HEK293 (cell line): Measurements from ENCODE around the gene PRKCG.

Experiments used
- BCL11A ChIP-seq: fragments of 450-650 bp; formaldehyde crosslinking; IDR thresholded peaks from 2 replicates; pipeline ENCODE4 v1.5.1; 2016; ENCODE audit warnings: low read depth, missing biosample characterization, missing genetic modification characterization
- GLIS1 ChIP-seq: fragments of 450-650 bp; formaldehyde crosslinking; IDR thresholded peaks from 2 replicates; pipeline ENCODE4 v1.5.1; 2016; ENCODE audit warnings: missing biosample characterization, missing genetic modification characterization
- IKZF3 ChIP-seq: fragments of 450-650 bp; IDR thresholded peaks from 2 replicates; pipeline ENCODE4 v1.5.0; 2018; ENCODE audit warnings: missing biosample characterization, mild to moderate bottlenecking, missing genetic modification characterization, moderate library complexity
- KLF1 ChIP-seq: fragments of 450-650 bp; formaldehyde crosslinking; IDR thresholded peaks from 2 replicates; pipeline ENCODE4 v1.5.1; 2016; ENCODE audit warnings: missing biosample characterization, missing genetic modification characterization
- KLF8 ChIP-seq: fragments of 450-650 bp; formaldehyde crosslinking; IDR thresholded peaks from 2 replicates; pipeline ENCODE4 v1.5.1; 2016; ENCODE audit warnings: missing biosample characterization, missing genetic modification characterization
- MZF1 ChIP-seq: fragments of 450-650 bp; formaldehyde crosslinking; IDR thresholded peaks from 2 replicates; pipeline ENCODE4 v1.5.1; 2017; ENCODE audit warnings: missing biosample characterization, missing genetic modification characterization, borderline replicate concordance
- PRDM1 ChIP-seq: fragments of 450-650 bp; formaldehyde crosslinking; IDR thresholded peaks from 2 replicates; pipeline ENCODE4; 2016; ENCODE audit warnings: missing biosample characterization, missing genetic modification characterization
- SP2 ChIP-seq: fragments of 450-650 bp; formaldehyde crosslinking; IDR thresholded peaks from 2 replicates; pipeline ENCODE4 v1.5.1; 2016; ENCODE audit warnings: missing biosample characterization, missing genetic modification characterization
- SP3 ChIP-seq: fragments of 450-650 bp; formaldehyde crosslinking; IDR thresholded peaks from 2 replicates; pipeline ENCODE4 v1.5.1; 2016; ENCODE audit warnings: missing biosample characterization, missing genetic modification characterization
- TCF7L2 ChIP-seq: IDR thresholded peaks from 2 replicates; pipeline ENCODE4 v1.6.1; 2011; ENCODE audit warnings: low read depth, mild to moderate bottlenecking, inconsistent platforms, low read length, moderate library complexity, borderline replicate concordance
- YY1 ChIP-seq: fragments of 450-650 bp; formaldehyde crosslinking; IDR thresholded peaks from 2 replicates; pipeline ENCODE4 v1.5.1; 2018; ENCODE audit warnings: missing biosample characterization, missing genetic modification characterization
- ZBTB1 ChIP-seq: fragments of 450-650 bp; formaldehyde crosslinking; IDR thresholded peaks from 2 replicates; pipeline ENCODE4 v1.5.1; 2016; ENCODE audit warnings: missing biosample characterization, missing genetic modification characterization
- ZBTB17 ChIP-seq: fragments of 450-650 bp; formaldehyde crosslinking; IDR thresholded peaks from 2 replicates; pipeline ENCODE4 v1.5.1; 2016; ENCODE audit warnings: missing biosample characterization, missing genetic modification characterization
- ZBTB20 ChIP-seq: fragments of 450-650 bp; formaldehyde crosslinking; IDR thresholded peaks from 2 replicates; pipeline ENCODE4 v1.5.1; 2016; ENCODE audit warnings: missing biosample characterization, missing genetic modification characterization
- ZBTB26 ChIP-seq: fragments of 450-650 bp; formaldehyde crosslinking; optimal IDR thresholded peaks from 2 replicates; pipeline ENCODE3; 2016; ENCODE audit warnings: missing biosample characterization, mild to moderate bottlenecking, missing genetic modification characterization
- ZIC2 ChIP-seq: fragments of 450-650 bp; formaldehyde crosslinking; IDR thresholded peaks from 2 replicates; pipeline ENCODE4 v1.5.1; 2016; ENCODE audit warnings: missing biosample characterization, missing genetic modification characterization
- ZNF112 ChIP-seq: fragments of 450-650 bp; formaldehyde crosslinking; IDR thresholded peaks from 2 replicates; pipeline ENCODE4 v1.5.0; 2017; ENCODE audit warnings: missing biosample characterization, missing genetic modification characterization
- ZNF121 ChIP-seq: fragments of 450-650 bp; formaldehyde crosslinking; IDR thresholded peaks from 2 replicates; pipeline ENCODE4 v1.5.1; 2016; ENCODE audit warnings: missing biosample characterization, missing genetic modification characterization
- ZNF175 ChIP-seq: fragments of 450-650 bp; formaldehyde crosslinking; IDR thresholded peaks from 2 replicates; pipeline ENCODE4 v1.5.1; 2016; ENCODE audit warnings: missing biosample characterization, missing genetic modification characterization
- ZNF23 ChIP-seq: fragments of 450-650 bp; formaldehyde crosslinking; IDR thresholded peaks from 2 replicates; pipeline ENCODE4 v1.5.1; 2016; ENCODE audit warnings: missing biosample characterization, missing genetic modification characterization, borderline replicate concordance
- ZNF239 ChIP-seq: fragments of 450-650 bp; formaldehyde crosslinking; IDR thresholded peaks from 2 replicates; pipeline ENCODE4 v1.5.1; 2016; ENCODE audit warnings: missing biosample characterization, missing genetic modification characterization
- ZNF280C ChIP-seq: fragments of 450-650 bp; formaldehyde crosslinking; IDR thresholded peaks from 2 replicates; pipeline ENCODE4 v1.5.1; 2016; ENCODE audit warnings: missing biosample characterization, missing genetic modification characterization
- ZNF37A ChIP-seq: fragments of 450-650 bp; IDR thresholded peaks from 2 replicates; pipeline ENCODE4 v1.5.1; 2018; ENCODE audit warnings: missing biosample characterization, missing genetic modification characterization
- ZNF48 ChIP-seq: fragments of 450-650 bp; formaldehyde crosslinking; IDR thresholded peaks from 2 replicates; pipeline ENCODE4 v1.5.1; 2016; ENCODE audit warnings: missing biosample characterization, missing genetic modification characterization
- ZNF544 ChIP-seq: fragments of 450-650 bp; formaldehyde crosslinking; IDR thresholded peaks from 2 replicates; pipeline ENCODE4 v1.5.0; 2017; ENCODE audit warnings: missing biosample characterization, missing genetic modification characterization
- ZNF623 ChIP-seq: fragments of 450-650 bp; formaldehyde crosslinking; IDR thresholded peaks from 2 replicates; pipeline ENCODE4 v1.5.1; 2016; ENCODE audit warnings: missing biosample characterization, missing genetic modification characterization
- ZNF624 ChIP-seq: fragments of 450-650 bp; formaldehyde crosslinking; IDR thresholded peaks from 2 replicates; pipeline ENCODE4 v1.5.1; 2017; ENCODE audit warnings: missing biosample characterization, missing genetic modification characterization
- ZNF664 ChIP-seq: fragments of 450-650 bp; formaldehyde crosslinking; IDR thresholded peaks from 2 replicates; pipeline ENCODE4 v1.5.1; 2016; ENCODE audit warnings: missing biosample characterization, missing genetic modification characterization
- ZNF692 ChIP-seq: fragments of 450-650 bp; formaldehyde crosslinking; IDR thresholded peaks from 2 replicates; pipeline ENCODE4 v1.5.1; 2016; ENCODE audit warnings: missing biosample characterization, missing genetic modification characterization
- ZNF707 ChIP-seq: fragments of 450-650 bp; formaldehyde crosslinking; IDR thresholded peaks from 2 replicates; pipeline ENCODE4 v1.5.1; 2016; ENCODE audit warnings: missing biosample characterization, missing genetic modification characterization
- ZNF777 ChIP-seq: fragments of 450-650 bp; formaldehyde crosslinking; IDR thresholded peaks from 2 replicates; pipeline ENCODE4 v1.5.1; 2017; ENCODE audit warnings: missing biosample characterization, missing genetic modification characterization, borderline replicate concordance
- ZNF791 ChIP-seq: fragments of 450-650 bp; formaldehyde crosslinking; IDR thresholded peaks from 2 replicates; pipeline ENCODE4 v1.5.1; 2016; ENCODE audit warnings: missing biosample characterization, missing genetic modification characterization
- ZNF830 ChIP-seq: fragments of 450-650 bp; IDR thresholded peaks from 2 replicates; pipeline ENCODE4 v1.5.0; 2018; ENCODE audit warnings: missing biosample characterization, missing genetic modification characterization, low read depth, mild to moderate bottlenecking, moderate library complexity
- TF ChIP-seq, protein P1 (sequence below): fragments of 450-650 bp; IDR thresholded peaks from 2 replicates; pipeline ENCODE4 v1.5.1; 2018; ENCODE audit warnings: missing biosample characterization, mild to moderate bottlenecking, missing genetic modification characterization
- TF ChIP-seq, protein P2 (sequence below): sonication (generic); formaldehyde crosslinking; IDR thresholded peaks from 2 replicates; pipeline ENCODE4 v1.8.1; 2022; ENCODE audit warnings: mild to moderate bottlenecking, moderate library complexity, missing genetic modification reagents

PRKCG gene

DNA sequence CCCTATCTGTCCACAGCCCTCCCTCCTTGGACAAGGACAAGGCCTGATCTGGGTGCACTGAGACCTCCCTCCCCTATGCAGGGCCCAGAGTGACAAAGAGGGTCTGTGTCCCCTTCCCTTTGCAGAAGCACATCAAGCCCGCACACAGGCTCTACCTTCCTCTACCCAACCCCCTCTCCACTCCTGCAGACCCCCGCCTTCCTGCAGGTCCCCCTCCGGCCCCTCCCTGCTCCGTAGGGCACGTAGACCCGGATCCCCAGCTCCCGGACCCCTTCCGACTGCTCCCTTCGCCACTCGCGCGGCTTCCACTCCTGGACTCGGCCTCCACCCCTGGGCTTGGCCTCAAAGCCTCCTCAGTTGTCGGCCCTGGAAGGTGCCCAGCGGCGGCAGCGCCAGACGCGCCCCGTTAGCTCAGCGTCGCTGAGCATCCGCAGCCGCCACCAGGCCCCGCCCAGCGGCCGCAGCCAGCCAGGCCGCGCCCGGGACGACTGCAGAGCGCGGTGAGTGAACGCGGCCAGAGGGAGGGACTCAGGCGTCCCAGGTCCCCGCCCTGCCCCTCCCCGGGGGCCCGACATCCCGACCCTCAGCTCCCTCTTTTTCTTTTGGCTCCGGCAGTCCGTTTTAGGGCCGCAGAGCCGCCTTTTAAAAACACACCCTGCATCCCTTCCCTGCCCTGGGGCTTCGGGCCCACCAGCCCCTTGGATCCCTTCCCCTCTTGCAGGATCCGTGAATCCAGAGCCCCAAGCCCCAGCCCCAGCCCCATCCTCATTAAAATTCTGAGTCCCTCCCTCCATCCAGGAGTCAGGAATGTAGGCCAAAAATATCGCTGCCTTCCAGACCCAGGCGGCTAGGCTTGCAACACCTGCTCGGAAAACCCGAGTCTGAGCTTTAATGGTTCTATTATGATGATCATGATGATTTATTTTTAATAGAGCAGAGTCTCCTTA lies 15.8 kb upstream of the PRKCG start (continued):
- TF ChIP-seq, protein P1, sequence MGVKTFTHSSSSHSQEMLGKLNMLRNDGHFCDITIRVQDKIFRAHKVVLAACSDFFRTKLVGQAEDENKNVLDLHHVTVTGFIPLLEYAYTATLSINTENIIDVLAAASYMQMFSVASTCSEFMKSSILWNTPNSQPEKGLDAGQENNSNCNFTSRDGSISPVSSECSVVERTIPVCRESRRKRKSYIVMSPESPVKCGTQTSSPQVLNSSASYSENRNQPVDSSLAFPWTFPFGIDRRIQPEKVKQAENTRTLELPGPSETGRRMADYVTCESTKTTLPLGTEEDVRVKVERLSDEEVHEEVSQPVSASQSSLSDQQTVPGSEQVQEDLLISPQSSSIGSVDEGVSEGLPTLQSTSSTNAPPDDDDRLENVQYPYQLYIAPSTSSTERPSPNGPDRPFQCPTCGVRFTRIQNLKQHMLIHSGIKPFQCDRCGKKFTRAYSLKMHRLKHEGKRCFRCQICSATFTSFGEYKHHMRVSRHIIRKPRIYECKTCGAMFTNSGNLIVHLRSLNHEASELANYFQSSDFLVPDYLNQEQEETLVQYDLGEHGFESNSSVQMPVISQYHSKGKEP (tag by site-specific recombination), result no peak
- TF ChIP-seq BCL11A (tag by site-specific recombination) (no peak), KLF8 (tag by site-specific recombination) (no peak), PRDM1 (no peak), ZBTB26 (tag by site-specific recombination) (peak; percentile 58), ZNF692 (tag by site-specific recombination) (no peak), ZNF707 (tag by site-specific recombination) (no peak), ZBTB20 (tag by site-specific recombination) (peak; percentile 71), IKZF3 (tag by site-specific recombination) (no peak), ZIC2 (tag by site-specific recombination) (no peak), ZBTB1 (tag by site-specific recombination) (no peak), GLIS1 (tag by site-specific recombination) (no peak), ZNF37A (no peak), ZNF777 (tag by site-specific recombination) (no peak), MZF1 (tag by site-specific recombination) (no peak), ZNF23 (tag by site-specific recombination) (no peak), ZNF623 (tag by site-specific recombination) (no peak), YY1 (tag by site-specific recombination) (no peak), ZBTB17 (tag by site-specific recombination) (peak; percentile 57; the same call in 1 of the 2 replicates), ZNF664 (no peak), ZNF112 (no peak), KLF1 (peak; percentile 80), ZNF239 (no peak), SP3 (peak; percentile 39), ZNF830 (no peak), ZNF121 (no peak), SP2 (tag by site-specific recombination) (peak; percentile 45), ZNF280C (tag by site-specific recombination) (no peak), ZNF791 (tag by site-specific recombination) (no peak), ZNF175 (no peak), ZNF48 (no peak), ZNF544 (tag by site-specific recombination) (no peak), TCF7L2 (no peak), ZNF624 (tag by site-specific recombination) (no peak)
- TF ChIP-seq, protein P2, sequence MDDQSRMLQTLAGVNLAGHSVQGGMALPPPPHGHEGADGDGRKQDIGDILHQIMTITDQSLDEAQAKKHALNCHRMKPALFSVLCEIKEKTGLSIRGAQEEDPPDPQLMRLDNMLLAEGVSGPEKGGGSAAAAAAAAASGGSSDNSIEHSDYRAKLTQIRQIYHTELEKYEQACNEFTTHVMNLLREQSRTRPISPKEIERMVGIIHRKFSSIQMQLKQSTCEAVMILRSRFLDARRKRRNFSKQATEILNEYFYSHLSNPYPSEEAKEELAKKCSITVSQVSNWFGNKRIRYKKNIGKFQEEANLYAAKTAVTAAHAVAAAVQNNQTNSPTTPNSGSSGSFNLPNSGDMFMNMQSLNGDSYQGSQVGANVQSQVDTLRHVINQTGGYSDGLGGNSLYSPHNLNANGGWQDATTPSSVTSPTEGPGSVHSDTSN, result no peak
